Measurements from ENCODE around the gene PALM2AKAP2. TPM values are rescaled to one million over a fixed set of nuclear protein-coding genes. Genes with fewer than 3 reads are reported as not detected.

Gene PALM2AKAP2
- total and polyA plus RNA-seq, 2 experiments from 2014 or later = 55.1 to 121 TPM

GRCh38 chr9:109781541-109782197, 1.7 kb downstream of the PALM2AKAP2 start:
- TF ChIP-seq CTCF (IDR thresholded peaks at IDR 0.05; ENCODE audit: low read depth, low read length) = no peak
- Histone ChIP-seq H3K9me3 (ENCODE audit: low read depth) (no peaks in the 10 kb centered on the region), H3K27me3 (no peaks in the 10 kb centered on the region), H3K27ac (peak overlapping the region; percentile 93), H3K36me3 (peaks cover 4% of the 10 kb centered on the region), H3K4me1 (ENCODE audit: low read depth) (peaks cover 16% of the 10 kb centered on the region), H3K4me3 (peak overlapping the region; percentile 61)
- peak in 1 of 2 donors; percentile 69 for DNase-seq (ENCODE audit: low read depth in 1 of 2, low spot score in 1 of 2)

GRCh38 chr9:109787735-109788134, 7.7 kb downstream of the PALM2AKAP2 start:
- H3K27me3 ChIP-seq = no peaks in the 10 kb centered on the region
- H3K4me3 ChIP-seq = no peak overlapping the region
- no peak for DNase-seq (ENCODE audit: low read depth in 1 of 2, low spot score in 1 of 2)
- H3K27ac ChIP-seq = peak overlapping the region; percentile 49
- peaks cover 62% of the 10 kb centered on the region for H3K4me1 ChIP-seq (ENCODE audit: low read depth)
- peaks cover 4% of the 10 kb centered on the region for H3K36me3 ChIP-seq
- no peaks in the 10 kb centered on the region for H3K9me3 ChIP-seq (ENCODE audit: low read depth)
- TF ChIP-seq CTCF (IDR thresholded peaks at IDR 0.05; ENCODE audit: low read depth, low read length) = no peak

GRCh38 chr9:109789556-109789955, 9.6 kb downstream of the PALM2AKAP2 start:
- Histone ChIP-seq H3K27me3 (no peaks in the 10 kb centered on the region), H3K27ac (peak overlapping the region; percentile 49), H3K4me1 (ENCODE audit: low read depth) (peaks cover 70% of the 10 kb centered on the region), H3K9me3 (ENCODE audit: low read depth) (no peaks in the 10 kb centered on the region), H3K36me3 (no peaks in the 10 kb centered on the region), H3K4me3 (no peak overlapping the region)
- no peak for TF ChIP-seq CTCF (IDR thresholded peaks at IDR 0.05; ENCODE audit: low read depth, low read length)
- DNase-seq (ENCODE audit: low read depth in 1 of 2, low spot score in 1 of 2) = no peak

- H3K27ac ChIP-seq = peak overlapping the region; percentile 49
Observed at GRCh38 chr9:109789971-109790370, 10.0 kb downstream of the PALM2AKAP2 start.

GRCh38 chr9:109791003-109791677, 11.1 kb downstream of the PALM2AKAP2 start:
- no peak for TF ChIP-seq CTCF (IDR thresholded peaks at IDR 0.05; ENCODE audit: low read depth, low read length)
- Histone ChIP-seq H3K4me3 (no peak overlapping the region), H3K27me3 (no peaks in the 10 kb centered on the region), H3K36me3 (no peaks in the 10 kb centered on the region), H3K4me1 (ENCODE audit: low read depth) (peaks cover 77% of the 10 kb centered on the region), H3K9me3 (ENCODE audit: low read depth) (no peaks in the 10 kb centered on the region), H3K27ac (peak overlapping the region; percentile 38)
- DNase-seq (ENCODE audit: low read depth in 1 of 2, low spot score in 1 of 2) = no peak

More at GRCh38 chr9:109789971-109790370, 10.0 kb downstream of the PALM2AKAP2 start:
- no peak for DNase-seq (ENCODE audit: low read depth in 1 of 2, low spot score in 1 of 2)
- Histone ChIP-seq H3K9me3 (ENCODE audit: low read depth) (no peaks in the 10 kb centered on the region), H3K4me3 (no peak overlapping the region), H3K36me3 (no peaks in the 10 kb centered on the region), H3K4me1 (ENCODE audit: low read depth) (peaks cover 72% of the 10 kb centered on the region), H3K27me3 (no peaks in the 10 kb centered on the region)
- TF ChIP-seq CTCF (IDR thresholded peaks at IDR 0.05; ENCODE audit: low read depth, low read length) = no peak

All from cardiac muscle cell (in vitro differentiated cells and primary cell).